Dendritic cell treated with granulocyte-macrophage colony-stimulating factor and Interleukin-4, amounts not matched to agents 40 ng/mL and 50 ng/mL, for 4 days (primary cell): ENCODE measurements around the gene GGT5.
"Not testable (repeated sequence)": the region's sequence is repeated elsewhere in the genome, so short reads cannot be mapped to it uniquely, and the experiment has no call there.

Source experiments
- H3K27ac Mint-ChIP-seq: one replicate; pipeline ENCODE4 v1.8.0; 2022; ENCODE audit warnings: mild to moderate bottlenecking, mixed read lengths
- H3K27me3 Mint-ChIP-seq: one replicate; pipeline ENCODE4 v1.8.0; 2022; ENCODE audit warnings: mild to moderate bottlenecking, mixed read lengths
- H3K36me3 Mint-ChIP-seq: one replicate; pipeline ENCODE4 v1.8.0; 2022; ENCODE audit warnings: low read depth, mixed read lengths
- H3K4me1 Mint-ChIP-seq: one replicate; pipeline ENCODE4 v1.8.0; 2022; ENCODE audit warnings: low read depth, mixed read lengths
- H3K4me3 Mint-ChIP-seq: one replicate; pipeline ENCODE4 v1.8.0; 2022; ENCODE audit warnings: mild to moderate bottlenecking, moderate library complexity, mixed read lengths
- H3K9me3 Mint-ChIP-seq: one replicate; pipeline ENCODE4 v1.8.0; 2022; ENCODE audit warnings: mixed read lengths
- intact Hi-C: fragments of 100-400 bp; cut with micrococcal nuclease; formaldehyde crosslinking; loops from one replicate; pipeline ENCODE4 v1.15.0; 2022

GGT5 gene

GRCh38 chr22:24273906-24274305, 29.0 kb upstream of the GGT5 start:
- H3K9me3 Mint-ChIP-seq, intact Hi-C loops, H3K4me3 Mint-ChIP-seq, H3K27me3 Mint-ChIP-seq, H3K27ac Mint-ChIP-seq: not testable (repeated sequence)
- H3K4me1 Mint-ChIP-seq = peaks cover 42% of the 10 kb centered on the region
- H3K36me3 Mint-ChIP-seq = peaks cover 27% of the 10 kb centered on the region

DNA sequence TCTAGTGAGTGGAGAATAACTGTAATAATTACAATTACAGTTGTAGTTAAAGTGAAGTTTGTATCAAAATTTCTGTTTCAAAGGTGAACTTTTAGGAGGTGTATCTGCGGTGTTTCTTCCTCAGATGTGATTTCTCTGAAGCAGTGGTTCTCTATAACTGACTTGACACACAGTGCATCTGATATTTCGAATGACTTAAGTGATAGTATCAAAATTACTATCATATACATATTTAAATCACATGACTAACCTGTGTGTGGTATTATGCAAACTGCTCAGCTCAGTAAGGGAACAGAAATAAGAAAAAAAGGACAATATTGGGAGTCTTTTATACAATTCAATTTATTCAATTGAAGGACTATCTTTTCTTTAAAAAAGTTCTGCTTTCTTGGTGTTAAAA, 28.1 kb upstream of the GGT5 start:
- H3K9me3 Mint-ChIP-seq, H3K27ac Mint-ChIP-seq, intact Hi-C loops, H3K4me3 Mint-ChIP-seq, H3K27me3 Mint-ChIP-seq: not testable (repeated sequence)
- H3K4me1 Mint-ChIP-seq = peaks cover 42% of the 10 kb centered on the region
- peaks cover 27% of the 10 kb centered on the region for H3K36me3 Mint-ChIP-seq

GRCh38 chr22:24271386-24271854, 26.5 kb upstream of the GGT5 start:
- H3K36me3 Mint-ChIP-seq = peaks cover 15% of the 10 kb centered on the region
- no peaks in the 10 kb centered on the region for H3K27me3 Mint-ChIP-seq
- no peaks in the 10 kb centered on the region for H3K9me3 Mint-ChIP-seq
- H3K4me3 Mint-ChIP-seq = peak overlapping the region; percentile 86
- H3K4me1 Mint-ChIP-seq = peaks cover 34% of the 10 kb centered on the region
- peak overlapping the region; percentile 94 for H3K27ac Mint-ChIP-seq
- intact Hi-C loops = no loop called here

GRCh38 chr22:24270556-24271385, 25.9 kb upstream of the GGT5 start, which contains the start of gene SPECC1L:
Gene SPECC1L (plus strand): TSS chr22:24270831. CDS start chr22:24302232, 31,401 bp downstream.
- Mint-ChIP-seq H3K27ac (peak within 1 kb of the TSS; percentile 94), H3K4me3 (peak within 1 kb of the TSS; percentile 86), H3K36me3 (peaks cover 9% of the 10 kb centered on the region), H3K9me3 (no peaks in the 10 kb centered on the region), H3K27me3 (no peaks in the 10 kb centered on the region), H3K4me1 (peaks cover 33% of the 10 kb centered on the region)
- intact Hi-C loops = no loop called here

GRCh38 chr22:24266495-24266894, 21.6 kb upstream of the GGT5 start:
- H3K9me3 Mint-ChIP-seq, H3K27me3 Mint-ChIP-seq, H3K36me3 Mint-ChIP-seq, H3K27ac Mint-ChIP-seq, H3K4me3 Mint-ChIP-seq, intact Hi-C loops: not testable (repeated sequence)
- H3K4me1 Mint-ChIP-seq = peaks cover 14% of the 10 kb centered on the region

- Mint-ChIP-seq H3K36me3 (peaks cover under 1% of the 10 kb centered on the region), H3K9me3 (no peaks in the 10 kb centered on the region), H3K4me1 (peaks cover 12% of the 10 kb centered on the region), H3K27ac (no peak overlapping the region), H3K27me3 (no peaks in the 10 kb centered on the region), H3K4me3 (no peak overlapping the region)
- intact Hi-C loops = no loop called here
Measured at GRCh38 chr22:24265734-24266133, 20.9 kb upstream of the GGT5 start.

DNA sequence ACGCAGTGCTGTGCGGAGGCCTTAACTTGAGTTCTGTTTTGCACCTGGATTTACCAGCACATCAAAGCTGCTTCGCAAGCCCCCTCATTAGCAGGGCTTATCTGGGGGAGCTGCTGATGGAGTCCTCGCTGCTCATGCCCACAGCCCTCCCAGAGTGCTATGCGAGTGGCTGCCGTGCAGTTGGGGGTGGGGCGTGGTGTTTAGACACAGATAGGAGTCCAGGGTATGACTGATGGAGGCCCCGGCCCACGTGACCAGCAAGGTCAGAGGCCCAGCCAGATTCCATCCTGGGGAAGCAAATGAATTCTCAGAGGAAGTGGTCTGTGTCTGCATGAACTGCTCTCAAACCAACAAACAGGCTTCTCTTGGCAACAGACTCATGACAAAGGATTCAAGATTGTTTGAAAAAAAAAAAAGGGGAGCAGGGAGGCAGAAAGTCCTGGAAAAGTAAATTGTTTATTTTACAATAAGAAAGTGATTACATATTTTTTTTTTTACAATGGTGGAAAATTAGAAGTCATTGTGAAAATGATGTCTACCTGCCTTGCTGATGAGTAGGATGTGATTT, 19.5 kb upstream of the GGT5 start:
- peak overlapping the region; percentile 43 for H3K27ac Mint-ChIP-seq
- H3K4me1 Mint-ChIP-seq, intact Hi-C loops, H3K27me3 Mint-ChIP-seq, H3K36me3 Mint-ChIP-seq, H3K4me3 Mint-ChIP-seq, H3K9me3 Mint-ChIP-seq: not testable (repeated sequence)

DNA sequence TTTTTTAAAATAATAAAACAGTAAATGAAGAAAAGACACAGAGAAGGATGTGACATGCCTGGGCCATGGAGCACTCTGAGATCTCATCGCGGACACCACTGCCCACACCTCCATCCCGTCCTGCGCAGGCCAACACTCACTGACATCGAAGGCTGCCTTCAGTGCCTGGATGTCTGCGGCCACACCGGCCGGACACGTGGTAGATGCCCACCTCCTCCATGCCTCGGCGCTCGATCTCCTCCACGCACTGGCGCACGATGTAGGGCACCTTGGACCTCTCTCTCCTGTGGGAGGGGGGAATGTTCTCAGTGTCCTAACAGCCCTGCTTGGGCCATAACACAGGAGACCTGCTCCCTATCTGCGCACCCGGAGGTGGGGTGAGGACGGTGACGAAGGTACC, 18.6 kb upstream of the GGT5 start:
- H3K36me3 Mint-ChIP-seq, H3K4me1 Mint-ChIP-seq, H3K27me3 Mint-ChIP-seq, H3K4me3 Mint-ChIP-seq, H3K9me3 Mint-ChIP-seq, intact Hi-C loops: not testable (repeated sequence)
- H3K27ac Mint-ChIP-seq = peak overlapping the region; percentile 61

- H3K27ac Mint-ChIP-seq, H3K4me1 Mint-ChIP-seq, H3K27me3 Mint-ChIP-seq, H3K9me3 Mint-ChIP-seq, H3K4me3 Mint-ChIP-seq, intact Hi-C loops, H3K36me3 Mint-ChIP-seq: not testable (repeated sequence)
Measured at GRCh38 chr22:24262185-24262749, 17.4 kb upstream of the GGT5 start.

GRCh38 chr22:24259459-24259858, 14.6 kb upstream of the GGT5 start:
- H3K27me3 Mint-ChIP-seq, H3K36me3 Mint-ChIP-seq, H3K4me3 Mint-ChIP-seq, H3K4me1 Mint-ChIP-seq, H3K27ac Mint-ChIP-seq, intact Hi-C loops, H3K9me3 Mint-ChIP-seq: not testable (repeated sequence)

DNA sequence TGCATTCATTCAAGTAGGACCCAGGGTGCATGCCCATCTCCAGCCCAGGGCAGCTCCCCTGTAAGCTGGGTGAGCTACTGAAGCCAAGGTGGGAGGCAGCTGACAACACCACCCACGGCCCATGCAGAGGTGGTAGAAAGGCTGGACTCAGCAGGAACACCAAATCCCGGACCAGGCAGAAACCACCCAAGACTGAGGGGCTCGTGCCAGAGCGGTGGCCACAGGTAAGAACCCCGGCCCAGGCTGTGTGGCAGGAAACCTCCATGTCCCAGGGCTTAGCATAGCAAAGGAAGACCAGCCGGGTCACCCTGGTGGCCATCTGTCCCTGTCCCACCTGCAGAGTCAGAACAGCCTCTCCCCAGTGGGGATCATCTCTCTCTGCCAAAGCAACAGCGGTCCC, 11.9 kb upstream of the GGT5 start:
- H3K9me3 Mint-ChIP-seq, H3K36me3 Mint-ChIP-seq, H3K27ac Mint-ChIP-seq, H3K4me1 Mint-ChIP-seq, H3K4me3 Mint-ChIP-seq, intact Hi-C loops, H3K27me3 Mint-ChIP-seq: not testable (repeated sequence)

- H3K4me3 Mint-ChIP-seq = not testable (repeated sequence)
Measured at GRCh38 chr22:24256136-24256535, 11.3 kb upstream of the GGT5 start.

GRCh38 chr22:24253126-24253525, 8.2 kb upstream of the GGT5 start:
- H3K4me1 Mint-ChIP-seq, H3K27me3 Mint-ChIP-seq, intact Hi-C loops, H3K9me3 Mint-ChIP-seq, H3K4me3 Mint-ChIP-seq, H3K36me3 Mint-ChIP-seq: not testable (repeated sequence)
- peak overlapping the region; percentile 23 for H3K27ac Mint-ChIP-seq

More at GRCh38 chr22:24256136-24256535, 11.3 kb upstream of the GGT5 start:
- intact Hi-C loops, H3K4me1 Mint-ChIP-seq, H3K36me3 Mint-ChIP-seq, H3K9me3 Mint-ChIP-seq, H3K27me3 Mint-ChIP-seq, H3K27ac Mint-ChIP-seq: not testable (repeated sequence)

GRCh38 chr22:24251286-24251685, 6.4 kb upstream of the GGT5 start:
- H3K27me3 Mint-ChIP-seq, H3K4me3 Mint-ChIP-seq, H3K27ac Mint-ChIP-seq, H3K36me3 Mint-ChIP-seq, H3K9me3 Mint-ChIP-seq, intact Hi-C loops: not testable (repeated sequence)
- H3K4me1 Mint-ChIP-seq = peaks cover 17% of the 10 kb centered on the region
